GM06990 (cell line): ENCODE data around the gene WDFY4.

ENCODE experiments used
- DNase-seq: peaks from one replicate; pipeline ENCODE4 v3.0.0-alpha.2; 2011; ENCODE audit not compliant: insufficient read length; ENCODE audit errors: extremely low read depth
- H3K27me3 ChIP-seq: replicated peaks from 2 replicates; pipeline ENCODE4 v1.6.0; 2011; ENCODE audit warnings: low read length; ENCODE audit not compliant: control insufficient read depth, insufficient read depth
- H3K36me3 ChIP-seq: 2 replicates; pipeline ENCODE4 v1.5.1; 2011; ENCODE audit warnings: low read length; ENCODE audit not compliant: control insufficient read depth, insufficient read depth
- H3K4me3 ChIP-seq: replicated peaks from 2 replicates; pipeline ENCODE4 v1.5.1; 2011; ENCODE audit warnings: low read depth, mild to moderate bottlenecking, control low read depth, low read length
- TF ChIP-seq, protein P1 (sequence below): IDR thresholded peaks from 2 replicates; pipeline ENCODE4 v1.5.1; 2011; ENCODE audit warnings: low read length, control low read depth, mild to moderate bottlenecking, inconsistent platforms; ENCODE audit not compliant: insufficient read depth, poor library complexity, severe bottlenecking

Gene WDFY4

DNA sequence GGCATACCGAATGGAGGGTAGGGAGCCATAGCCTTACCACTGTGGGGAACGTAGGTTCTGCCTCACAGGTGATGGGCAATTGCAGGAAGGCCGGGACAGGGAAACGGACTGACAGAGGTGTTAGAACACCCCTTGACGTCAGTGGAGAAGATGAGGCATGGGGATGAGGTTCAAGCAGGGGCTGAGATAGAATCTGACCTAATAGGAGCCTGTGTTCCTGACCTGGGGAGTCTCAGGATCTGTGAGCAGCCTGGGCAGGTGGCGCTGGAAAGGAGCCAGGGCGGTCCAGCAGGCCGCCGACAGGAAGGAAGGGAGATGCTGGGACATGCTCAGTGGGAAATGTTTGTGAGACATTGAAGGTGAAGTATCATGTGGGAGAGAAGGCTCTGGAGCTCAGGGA is 109.4 kb downstream of the WDFY4 start:
- peaks cover 37% of the 10 kb centered on the region for H3K36me3 ChIP-seq
- DNase-seq = no peak
- no peak overlapping the region for H3K4me3 ChIP-seq
- H3K27me3 ChIP-seq = no peaks in the 10 kb centered on the region
- TF ChIP-seq, protein P1, sequence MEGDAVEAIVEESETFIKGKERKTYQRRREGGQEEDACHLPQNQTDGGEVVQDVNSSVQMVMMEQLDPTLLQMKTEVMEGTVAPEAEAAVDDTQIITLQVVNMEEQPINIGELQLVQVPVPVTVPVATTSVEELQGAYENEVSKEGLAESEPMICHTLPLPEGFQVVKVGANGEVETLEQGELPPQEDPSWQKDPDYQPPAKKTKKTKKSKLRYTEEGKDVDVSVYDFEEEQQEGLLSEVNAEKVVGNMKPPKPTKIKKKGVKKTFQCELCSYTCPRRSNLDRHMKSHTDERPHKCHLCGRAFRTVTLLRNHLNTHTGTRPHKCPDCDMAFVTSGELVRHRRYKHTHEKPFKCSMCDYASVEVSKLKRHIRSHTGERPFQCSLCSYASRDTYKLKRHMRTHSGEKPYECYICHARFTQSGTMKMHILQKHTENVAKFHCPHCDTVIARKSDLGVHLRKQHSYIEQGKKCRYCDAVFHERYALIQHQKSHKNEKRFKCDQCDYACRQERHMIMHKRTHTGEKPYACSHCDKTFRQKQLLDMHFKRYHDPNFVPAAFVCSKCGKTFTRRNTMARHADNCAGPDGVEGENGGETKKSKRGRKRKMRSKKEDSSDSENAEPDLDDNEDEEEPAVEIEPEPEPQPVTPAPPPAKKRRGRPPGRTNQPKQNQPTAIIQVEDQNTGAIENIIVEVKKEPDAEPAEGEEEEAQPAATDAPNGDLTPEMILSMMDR = no peak

DNA sequence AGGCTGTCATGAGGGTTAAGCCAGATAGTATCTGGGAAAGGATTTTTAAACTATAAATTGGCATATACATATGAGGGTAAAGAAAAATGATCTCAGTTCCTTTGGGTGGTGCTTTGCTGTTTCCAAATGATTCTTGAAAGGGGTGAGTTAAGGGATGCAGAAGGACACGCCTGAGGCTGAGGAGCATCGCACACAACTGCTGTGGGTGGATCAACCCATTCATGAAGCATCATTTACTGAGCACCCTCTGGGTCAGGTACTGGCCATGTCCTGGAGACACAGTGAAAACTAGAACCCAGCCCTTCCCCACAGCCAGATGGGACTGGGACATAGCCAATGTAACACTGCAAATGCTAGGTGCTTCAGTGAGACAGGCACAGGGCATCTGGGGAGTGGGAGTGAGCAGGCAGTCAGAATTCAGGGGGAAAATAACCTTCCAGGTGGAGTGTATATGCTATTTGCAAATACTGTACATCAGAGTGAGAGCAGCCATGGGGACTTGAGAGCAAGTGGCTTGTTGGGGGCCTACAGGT is 112.1 kb downstream of the WDFY4 start:
- peaks cover 18% of the 10 kb centered on the region for H3K36me3 ChIP-seq
- no peak overlapping the region for H3K4me3 ChIP-seq
- H3K27me3 ChIP-seq = no peaks in the 10 kb centered on the region
- TF ChIP-seq, protein P1 = no peak
- no peak for DNase-seq

DNA sequence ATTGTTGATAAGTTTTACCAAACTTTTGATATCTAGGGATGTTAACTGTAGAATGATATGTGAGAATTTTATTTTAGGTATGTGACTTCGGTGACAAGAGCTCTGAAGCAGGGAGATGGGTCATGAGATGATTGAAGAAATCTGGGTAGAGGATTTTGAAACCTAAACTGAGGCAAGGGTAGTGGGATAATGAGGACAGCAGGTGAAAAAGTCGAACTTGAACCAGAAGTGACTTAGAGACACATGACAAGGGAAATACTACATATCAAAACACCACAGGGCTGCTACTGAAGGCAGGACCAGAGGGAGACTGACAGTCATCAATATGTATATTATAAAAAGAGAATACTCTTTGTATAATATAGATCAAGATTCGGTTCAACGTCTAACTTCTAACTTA is 113.2 kb downstream of the WDFY4 start:
- Histone ChIP-seq H3K4me3 (no peak overlapping the region), H3K27me3 (no peaks in the 10 kb centered on the region), H3K36me3 (peaks cover 16% of the 10 kb centered on the region)
- TF ChIP-seq, protein P1 = no peak
- DNase-seq = no peak

DNA sequence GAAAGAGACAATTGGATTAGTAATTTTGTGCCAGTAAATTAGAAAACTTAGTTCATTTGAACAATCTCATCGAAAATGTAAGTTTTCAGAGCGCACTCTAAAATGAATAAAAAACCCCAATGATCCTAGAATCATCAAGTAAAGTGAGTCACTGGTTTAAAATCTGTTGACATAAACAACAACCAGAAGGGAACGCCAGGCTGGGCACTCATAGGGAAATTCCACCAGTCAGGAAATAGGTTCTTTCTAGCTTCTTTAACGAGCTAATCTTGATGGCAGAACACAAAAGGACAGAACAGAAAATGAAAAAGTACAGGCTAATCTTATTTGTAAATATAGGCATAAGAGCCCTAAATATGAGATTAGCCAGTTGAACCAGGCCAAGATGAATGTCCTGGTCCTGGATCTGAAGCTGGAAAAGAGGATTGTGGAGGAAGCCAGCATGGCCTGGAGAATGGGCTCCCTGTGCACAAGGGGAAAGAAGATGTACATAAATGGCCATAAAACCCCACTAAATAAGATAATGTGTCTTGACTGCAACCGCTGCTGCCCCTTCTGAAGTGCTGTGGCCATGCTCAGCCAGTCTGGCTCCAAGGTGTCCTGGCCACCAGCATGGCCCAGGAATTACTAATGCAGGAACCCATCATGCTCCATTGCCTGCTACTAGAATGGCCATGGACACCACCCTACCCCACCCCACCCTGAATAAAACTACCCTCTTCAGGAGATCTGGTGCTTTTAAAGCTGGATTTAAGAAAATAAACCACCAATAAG is 114.0 kb downstream of the WDFY4 start:
- TF ChIP-seq, protein P1 = no peak
- H3K27me3 ChIP-seq = no peaks in the 10 kb centered on the region
- no peak overlapping the region for H3K4me3 ChIP-seq
- no peak for DNase-seq
- peaks cover 22% of the 10 kb centered on the region for H3K36me3 ChIP-seq

DNA sequence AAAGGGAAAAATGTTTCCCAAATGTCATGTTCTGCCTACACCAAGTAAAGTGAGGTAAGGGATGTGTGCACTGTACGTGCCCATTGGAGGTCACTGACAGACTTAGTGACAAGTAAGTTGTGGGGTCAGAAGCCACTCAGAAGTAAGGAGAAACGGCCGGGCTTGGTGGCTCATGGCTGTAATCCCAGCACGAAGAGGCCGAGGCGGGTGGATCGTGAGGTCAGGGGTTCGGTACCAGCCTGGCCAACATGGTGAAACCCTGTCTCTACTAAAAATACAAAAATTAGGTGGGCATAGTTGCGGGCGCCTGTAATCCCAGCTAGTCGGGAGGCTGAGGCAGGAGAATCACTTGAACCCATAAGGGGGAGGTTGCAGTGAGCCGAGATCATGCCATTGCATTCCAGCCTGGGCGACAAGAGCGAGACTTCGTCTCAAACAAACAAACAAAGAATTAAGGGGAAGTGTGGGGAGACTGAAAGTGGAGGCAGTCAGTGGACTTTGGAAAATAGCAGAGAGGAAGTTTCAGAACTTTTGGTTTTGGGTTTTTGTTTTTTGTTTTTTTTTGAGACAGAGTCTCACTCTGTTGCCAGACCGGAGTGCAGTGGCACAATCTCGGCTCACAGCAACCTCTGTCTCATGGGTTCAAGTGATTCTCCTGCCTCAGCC is 114.8 kb downstream of the WDFY4 start:
- Histone ChIP-seq H3K27me3 (no peaks in the 10 kb centered on the region), H3K36me3 (peaks cover 24% of the 10 kb centered on the region), H3K4me3 (no peak overlapping the region)
- TF ChIP-seq, protein P1 = no peak
- DNase-seq = no peak
